Epithelial cell of esophagus (primary cell): Measurements from ENCODE around the gene CRLF2.

Source experiments
- DNase-seq: peaks from one replicate; pipeline ENCODE4 v3.0.0; 2010; ENCODE audit warnings: low read depth
- H3K4me3 ChIP-seq: 2 replicates; pipeline ENCODE4 v1.5.1; 2011; ENCODE audit warnings: mild to moderate bottlenecking, low read length, control low read depth
- CTCF ChIP-seq: IDR thresholded peaks from 2 replicates; pipeline ENCODE4 v1.5.1; 2011; ENCODE audit warnings: low read depth, mild to moderate bottlenecking, low read length, control low read depth, inconsistent platforms; ENCODE audit not compliant: insufficient read depth; ENCODE audit errors: missing control alignments

The CRLF2 gene

GRCh38 chrX:1170243-1170642 is 42.2 kb downstream of the CRLF2 start:
- DNase-seq: no peak
- H3K4me3 ChIP-seq: no peak overlapping the region
- TF ChIP-seq CTCF: no peak

- no peak overlapping the region for H3K4me3 ChIP-seq
- no peak for TF ChIP-seq CTCF
- no peak for DNase-seq
Measured at GRCh38 chrX:1169189-1169588, 43.3 kb downstream of the CRLF2 start.

GRCh38 chrX:1167918-1168481 is 44.4 kb downstream of the CRLF2 start:
- TF ChIP-seq CTCF: no peak
- no peak for DNase-seq
- H3K4me3 ChIP-seq: no peak overlapping the region

- H3K4me3 ChIP-seq: no peak overlapping the region
- DNase-seq: no peak
- no peak for TF ChIP-seq CTCF
Measured at GRCh38 chrX:1167466-1167865, 45.0 kb downstream of the CRLF2 start.

GRCh38 chrX:1165535-1166196 is 46.8 kb downstream of the CRLF2 start:
- H3K4me3 ChIP-seq: no peak overlapping the region
- no peak for DNase-seq

GRCh38 chrX:1164322-1165288 is 47.8 kb downstream of the CRLF2 start:
- TF ChIP-seq CTCF: no peak
- no peak overlapping the region for H3K4me3 ChIP-seq
- DNase-seq: no peak

More at GRCh38 chrX:1165535-1166196, 46.8 kb downstream of the CRLF2 start:
- no peak for TF ChIP-seq CTCF
